Left lobe of liver (tissue), 2 donors: ENCODE results near the gene HVCN1. TPM values are rescaled to one million over a fixed set of nuclear protein-coding genes. Genes with fewer than 3 reads are reported as not detected.
A peak's percentile ranks its signal among the peaks of the same experiment; 100 is the strongest.

Experiments
- ATAC-seq: fragments of 200-7000 bp; cut with Tn5 transposase; one replicate; pipeline ENCODE4 v1.9.1; 2020; ENCODE audit warnings: mild to moderate bottlenecking, moderate library complexity
- DNase-seq: peaks from one replicate; pipeline ENCODE4 v3.0.0-alpha.2; 2020; ENCODE audit warnings: low spot score
- total RNA-seq: library from RNA; stranded (reverse); gene quantifications from one replicate; pipeline ENCODE4 v1.2.1, GENCODE V29; 2021
- donor health status: DM: no; HTN: no; CAD: no; lungs with moderate emphysema.
- donor health status: DM: no; HTN: yes; CAD: no.

The HVCN1 gene
- total RNA-seq, 1 donor from 2014 or later: 1.5 TPM

GRCh38 chr12:110699591-110700445, 10.9 kb upstream of the HVCN1 start:
- ATAC-seq: no peak
- no peak for DNase-seq

- DNase-seq: peak; percentile 80
- peak; percentile 97 for ATAC-seq
Measured at GRCh38 chr12:110698171-110698902, 9.4 kb upstream of the HVCN1 start.

- no peak for ATAC-seq
- DNase-seq: no peak
Measured at GRCh38 chr12:110697236-110697635, 8.3 kb upstream of the HVCN1 start.

- ATAC-seq (no peak), DNase-seq (no peak)
Measured at GRCh38 chr12:110696283-110696682, 7.4 kb upstream of the HVCN1 start.

- ATAC-seq (peak; percentile 21), DNase-seq (no peak)
Measured at GRCh38 chr12:110694330-110694901, 5.5 kb upstream of the HVCN1 start.

GRCh38 chr12:110693731-110694130, 4.8 kb upstream of the HVCN1 start:
- DNase-seq (no peak), ATAC-seq (no peak)

GRCh38 chr12:110690127-110690430, 1.2 kb upstream of the HVCN1 start:
- no peak for DNase-seq

GRCh38 chr12:110689281-110690126, 589 bp upstream of the HVCN1 start:
- DNase-seq: no peak
- peak; percentile 65 for ATAC-seq

More at GRCh38 chr12:110690127-110690430, 1.2 kb upstream of the HVCN1 start:
- ATAC-seq: no peak

- no peak for DNase-seq
- no peak for ATAC-seq
Measured at GRCh38 chr12:110687396-110688169, 1.3 kb downstream of the HVCN1 start.

GRCh38 chr12:110686294-110686903, 2.5 kb downstream of the HVCN1 start:
- no peak for ATAC-seq
- DNase-seq: no peak

GRCh38 chr12:110684312-110684836, 4.5 kb downstream of the HVCN1 start:
- DNase-seq (no peak), ATAC-seq (no peak)

GRCh38 chr12:110683888-110684287, 5.0 kb downstream of the HVCN1 start:
- DNase-seq: no peak
- ATAC-seq: no peak

GRCh38 chr12:110680032-110680431, 8.9 kb downstream of the HVCN1 start:
- ATAC-seq (no peak), DNase-seq (no peak)

GRCh38 chr12:110679201-110679600, 9.7 kb downstream of the HVCN1 start:
- ATAC-seq (no peak), DNase-seq (no peak)

- DNase-seq: no peak
- no peak for ATAC-seq
Measured at GRCh38 chr12:110677982-110678381, 10.9 kb downstream of the HVCN1 start.

GRCh38 chr12:110677206-110677911, 11.6 kb downstream of the HVCN1 start:
- ATAC-seq: peak; percentile 48
- DNase-seq: no peak

- ATAC-seq (no peak), DNase-seq (no peak)
Measured at GRCh38 chr12:110676171-110676570, 12.7 kb downstream of the HVCN1 start.

GRCh38 chr12:110670161-110670701, 18.7 kb downstream of the HVCN1 start:
- ATAC-seq (no peak), DNase-seq (no peak)

- ATAC-seq (no peak), DNase-seq (no peak)
Measured at GRCh38 chr12:110669193-110669502, 19.8 kb downstream of the HVCN1 start.
